GM13976 (cell line): Measurements from ENCODE around the gene IFNAR2.
"Not testable (repeated sequence)": the region's sequence is repeated elsewhere in the genome, so short reads cannot be mapped to it uniquely, and the experiment has no call there.

ENCODE experiments used
- DNase-seq: peaks from one replicate; pipeline ENCODE4 v3.0.0; 2012; ENCODE audit warnings: low spot score
- in situ Hi-C: fragments of 300-500 bp; cut with MboI; formaldehyde crosslinking; loops from one replicate; pipeline ENCODE4 v1.12.0; 2022; ENCODE audit warnings: low sequenced_read_pairs, mixed read lengths, inconsistent platforms; ENCODE audit not compliant: unreplicated experiment
- TF ChIP-seq, protein P1 (sequence below): IDR thresholded peaks from 2 replicates; pipeline ENCODE4 v1.5.1; 2012; ENCODE audit warnings: borderline replicate concordance, mild to moderate bottlenecking; ENCODE audit not compliant: insufficient read depth; ENCODE audit errors: extremely low read depth, missing control alignments, control extremely low read depth

Gene IFNAR2

DNA sequence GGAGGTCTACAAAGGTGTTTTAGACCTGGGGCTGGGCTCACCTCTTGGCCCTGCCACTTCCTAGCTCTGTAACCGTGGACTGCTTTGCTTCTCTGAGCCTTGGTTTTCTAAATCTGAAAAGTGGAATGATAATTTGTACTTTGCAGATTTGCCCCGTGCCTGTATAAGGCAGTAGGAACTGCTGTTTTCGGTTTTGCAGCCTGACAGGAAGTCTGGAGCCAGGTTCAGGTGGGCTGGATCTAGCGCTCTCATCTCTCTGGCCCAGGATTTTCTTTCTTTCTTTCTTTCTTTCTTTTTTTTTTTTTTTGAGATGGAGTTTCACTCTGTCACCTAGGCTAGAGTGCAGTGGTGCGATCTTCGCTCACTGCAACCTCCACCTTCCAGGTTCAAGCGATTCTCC lies 17.2 kb downstream of the IFNAR2 start:
- in situ Hi-C loops = no loop called here
- no peak for DNase-seq
- TF ChIP-seq, protein P1, sequence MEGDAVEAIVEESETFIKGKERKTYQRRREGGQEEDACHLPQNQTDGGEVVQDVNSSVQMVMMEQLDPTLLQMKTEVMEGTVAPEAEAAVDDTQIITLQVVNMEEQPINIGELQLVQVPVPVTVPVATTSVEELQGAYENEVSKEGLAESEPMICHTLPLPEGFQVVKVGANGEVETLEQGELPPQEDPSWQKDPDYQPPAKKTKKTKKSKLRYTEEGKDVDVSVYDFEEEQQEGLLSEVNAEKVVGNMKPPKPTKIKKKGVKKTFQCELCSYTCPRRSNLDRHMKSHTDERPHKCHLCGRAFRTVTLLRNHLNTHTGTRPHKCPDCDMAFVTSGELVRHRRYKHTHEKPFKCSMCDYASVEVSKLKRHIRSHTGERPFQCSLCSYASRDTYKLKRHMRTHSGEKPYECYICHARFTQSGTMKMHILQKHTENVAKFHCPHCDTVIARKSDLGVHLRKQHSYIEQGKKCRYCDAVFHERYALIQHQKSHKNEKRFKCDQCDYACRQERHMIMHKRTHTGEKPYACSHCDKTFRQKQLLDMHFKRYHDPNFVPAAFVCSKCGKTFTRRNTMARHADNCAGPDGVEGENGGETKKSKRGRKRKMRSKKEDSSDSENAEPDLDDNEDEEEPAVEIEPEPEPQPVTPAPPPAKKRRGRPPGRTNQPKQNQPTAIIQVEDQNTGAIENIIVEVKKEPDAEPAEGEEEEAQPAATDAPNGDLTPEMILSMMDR = no peak

DNA sequence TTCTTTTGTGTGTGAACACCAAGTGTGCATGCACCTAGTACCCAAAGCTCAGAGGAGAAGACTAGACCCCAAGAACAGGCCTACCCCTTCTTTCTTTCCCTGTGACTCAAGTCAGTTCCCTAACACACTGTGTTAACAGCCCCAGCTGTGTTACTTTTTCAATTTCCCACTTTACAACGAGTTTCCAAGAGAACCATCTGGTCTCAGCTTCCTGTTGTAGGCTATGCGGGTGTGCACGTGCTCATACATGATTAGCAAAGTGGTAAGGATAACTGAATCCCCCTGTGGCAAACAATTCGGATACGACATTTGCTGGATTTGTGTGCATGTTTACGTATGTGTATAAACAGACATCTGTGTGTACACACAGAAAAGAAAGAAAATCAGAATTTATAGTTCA lies 17.9 kb downstream of the IFNAR2 start:
- TF ChIP-seq, protein P1 = no peak
- in situ Hi-C loops = no loop called here
- no peak for DNase-seq

DNA sequence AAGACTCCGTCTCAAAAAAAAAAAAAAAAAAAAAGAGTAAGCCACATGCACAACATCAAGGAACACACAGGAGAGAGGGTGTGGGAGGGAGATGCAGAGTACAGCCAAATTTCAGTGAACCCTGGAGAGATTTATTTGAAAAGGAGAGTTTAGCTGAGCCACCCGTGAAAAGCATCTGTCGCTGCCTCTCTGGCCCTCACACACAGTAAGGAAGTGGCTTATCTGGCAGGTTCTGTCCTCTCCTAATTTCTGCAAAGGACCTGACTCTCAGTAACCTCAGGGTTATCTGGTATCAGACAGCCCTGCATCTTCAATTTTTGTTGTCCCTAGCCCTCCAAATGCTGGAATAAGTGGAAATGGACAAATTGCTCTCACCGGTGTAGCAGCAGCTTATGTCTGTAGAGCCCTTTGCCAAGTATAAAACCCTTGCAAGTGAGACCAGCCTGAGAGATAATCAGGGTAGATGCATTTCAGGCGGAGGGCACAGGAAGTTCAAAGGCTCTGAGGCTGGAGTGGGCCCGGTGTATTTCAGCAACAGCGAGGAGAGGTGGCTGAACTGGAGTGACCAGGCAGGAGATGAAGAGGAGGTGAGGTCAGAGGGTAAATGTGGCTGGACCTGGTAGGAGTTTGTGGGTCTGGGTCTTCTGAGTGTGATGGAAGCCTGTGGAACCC lies 19.7 kb downstream of the IFNAR2 start:
- in situ Hi-C loops = no loop called here
- no peak for DNase-seq
- TF ChIP-seq, protein P1 = no peak

DNA sequence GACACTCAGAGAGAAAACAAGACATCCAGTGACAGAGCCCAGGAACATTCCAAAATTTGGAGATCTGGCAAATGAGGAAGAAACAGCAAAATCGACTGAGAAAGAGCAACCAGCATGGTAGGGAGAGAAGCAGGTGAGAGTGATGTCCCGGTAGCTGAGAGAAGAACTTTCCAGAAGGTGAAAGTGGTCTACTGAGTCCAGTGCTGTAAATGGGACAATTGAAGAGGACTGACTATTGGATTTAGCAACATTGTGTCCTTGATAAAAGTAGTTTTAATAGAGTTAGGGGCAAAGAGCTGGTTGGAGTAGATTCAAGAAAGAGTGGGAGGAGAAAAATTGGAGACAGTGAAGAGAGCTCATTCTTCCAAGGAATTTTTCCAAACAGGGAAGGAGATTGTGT lies 21.4 kb downstream of the IFNAR2 start:
- TF ChIP-seq, protein P1 = no peak
- in situ Hi-C loops = no loop called here
- DNase-seq = no peak

GRCh38 chr21:33253382-33253781 lies 23.6 kb downstream of the IFNAR2 start:
- in situ Hi-C loops = not testable (repeated sequence)

GRCh38 chr21:33254766-33255165 lies 25.0 kb downstream of the IFNAR2 start:
- in situ Hi-C loops = no loop called here
- no peak for DNase-seq
- TF ChIP-seq, protein P1 = no peak

More at GRCh38 chr21:33253382-33253781, 23.6 kb downstream of the IFNAR2 start:
- not testable (repeated sequence) for DNase-seq

DNA sequence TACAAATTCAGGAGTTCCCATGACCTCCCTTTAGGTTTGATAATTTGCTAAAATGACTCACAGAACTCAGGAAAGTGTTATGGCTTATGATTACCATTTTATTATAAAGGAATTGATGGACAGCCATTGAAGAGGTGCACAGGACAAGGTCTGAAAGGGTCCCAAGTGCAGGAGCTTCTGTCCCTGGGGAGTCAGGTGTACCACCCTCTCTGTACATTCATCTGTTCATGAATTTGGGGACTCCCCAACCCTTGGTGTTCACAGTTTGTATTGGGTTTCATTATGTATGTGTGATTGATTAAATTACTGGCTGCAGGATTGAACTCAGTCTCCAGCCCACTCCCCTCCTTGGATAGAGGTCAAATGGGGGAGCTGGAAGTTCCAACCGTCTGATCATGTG lies 25.7 kb downstream of the IFNAR2 start:
- TF ChIP-seq, protein P1 = no peak
- in situ Hi-C loops = no loop called here
- DNase-seq = no peak
